MCF 10A (cell line): ENCODE measurements around the gene RNF208. TPM values are rescaled to one million over a fixed set of nuclear protein-coding genes. Genes with fewer than 3 reads are reported as not detected.

Source experiments
- BruUV-seq: library from RNA; stranded (reverse); fragments of 400-500 nt; replicated peaks from 2 replicates; lab custom pipeline; 2021; lab: Mats Ljungman, UMichigan
- CTCF ChIA-PET: fragments of 300-600 bp; sonication (Branson Sonifier 250); formaldehyde crosslinking; extraction: SDS; loops from one replicate; lab custom pipeline; 2021; ENCODE audit warnings: antibody characterized with exemption, inconsistent platforms; lab: Yijun Ruan, JAX
- POLR2A ChIA-PET: fragments of 300-600, 350-650 bp; sonication (Branson Sonifier 250); formaldehyde crosslinking; extraction: SDS; loops from one replicate; lab custom pipeline; 2020; ENCODE audit warnings: antibody characterized with exemption, inconsistent platforms; lab: Yijun Ruan, JAX
- DNase-seq: peaks from one replicate; pipeline ENCODE4 v3.0.0-alpha.2; 2018; ENCODE audit not compliant: unreplicated experiment
- H3K27ac Mint-ChIP-seq: one replicate; pipeline ENCODE4 v1.8.0; 2022; ENCODE audit warnings: mild to moderate bottlenecking, low read depth, mixed read lengths; ENCODE audit not compliant: unreplicated experiment
- H3K27me3 Mint-ChIP-seq: one replicate; pipeline ENCODE4 v1.8.0; 2022; ENCODE audit warnings: mixed read lengths; ENCODE audit not compliant: insufficient read depth, unreplicated experiment
- H3K36me3 Mint-ChIP-seq: one replicate; pipeline ENCODE4 v1.8.0; 2022; ENCODE audit warnings: mild to moderate bottlenecking, moderate library complexity, mixed read lengths; ENCODE audit not compliant: insufficient read depth, unreplicated experiment
- H3K4me1 Mint-ChIP-seq: one replicate; pipeline ENCODE4 v1.8.0; 2022; ENCODE audit warnings: mixed read lengths; ENCODE audit not compliant: insufficient read depth, unreplicated experiment
- H3K4me3 Mint-ChIP-seq: one replicate; pipeline ENCODE4 v1.8.0; 2022; ENCODE audit warnings: mild to moderate bottlenecking, moderate library complexity, mixed read lengths; ENCODE audit not compliant: unreplicated experiment
- H3K9me3 Mint-ChIP-seq: one replicate; pipeline ENCODE4 v1.8.0; 2022; ENCODE audit warnings: mixed read lengths; ENCODE audit not compliant: unreplicated experiment
- intact Hi-C: fragments of 100-400 bp; cut with micrococcal nuclease; formaldehyde crosslinking; loops from 2 replicates; pipeline ENCODE4 v1.14.1; 2022
- total RNA-seq: library from RNA; stranded (reverse); gene quantifications from 2 replicates; pipeline ENCODE4 v1.2.3, GENCODE V29; 2022
- TF ChIP-seq, protein P1 (sequence below): fragments of 200-600 bp; IDR thresholded peaks from one replicate; pipeline ENCODE4 v1.8.0; 2022; ENCODE audit warnings: antibody characterized with exemption, mild to moderate bottlenecking; ENCODE audit not compliant: unreplicated experiment

The RNF208 gene
- total RNA-seq, 1 experiment from 2014 or later, result 2.5 TPM

GRCh38 chr9:137212520-137212919 is 9.5 kb downstream of the RNF208 start:
- ChIA-PET CTCF (no interaction called here), POLR2A (no interaction called here)
- Mint-ChIP-seq H3K4me1 (peaks cover 7% of the 10 kb centered on the region), H3K27ac (no peak overlapping the region), H3K9me3 (no peaks in the 10 kb centered on the region), H3K27me3 (no peaks in the 10 kb centered on the region), H3K36me3 (peaks cover 38% of the 10 kb centered on the region), H3K4me3 (no peak overlapping the region)
- BruUV-seq, result no TSS peak
- TF ChIP-seq, protein P1, sequence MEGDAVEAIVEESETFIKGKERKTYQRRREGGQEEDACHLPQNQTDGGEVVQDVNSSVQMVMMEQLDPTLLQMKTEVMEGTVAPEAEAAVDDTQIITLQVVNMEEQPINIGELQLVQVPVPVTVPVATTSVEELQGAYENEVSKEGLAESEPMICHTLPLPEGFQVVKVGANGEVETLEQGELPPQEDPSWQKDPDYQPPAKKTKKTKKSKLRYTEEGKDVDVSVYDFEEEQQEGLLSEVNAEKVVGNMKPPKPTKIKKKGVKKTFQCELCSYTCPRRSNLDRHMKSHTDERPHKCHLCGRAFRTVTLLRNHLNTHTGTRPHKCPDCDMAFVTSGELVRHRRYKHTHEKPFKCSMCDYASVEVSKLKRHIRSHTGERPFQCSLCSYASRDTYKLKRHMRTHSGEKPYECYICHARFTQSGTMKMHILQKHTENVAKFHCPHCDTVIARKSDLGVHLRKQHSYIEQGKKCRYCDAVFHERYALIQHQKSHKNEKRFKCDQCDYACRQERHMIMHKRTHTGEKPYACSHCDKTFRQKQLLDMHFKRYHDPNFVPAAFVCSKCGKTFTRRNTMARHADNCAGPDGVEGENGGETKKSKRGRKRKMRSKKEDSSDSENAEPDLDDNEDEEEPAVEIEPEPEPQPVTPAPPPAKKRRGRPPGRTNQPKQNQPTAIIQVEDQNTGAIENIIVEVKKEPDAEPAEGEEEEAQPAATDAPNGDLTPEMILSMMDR, result no peak
- intact Hi-C loops, result no loop called here
- DNase-seq, result no peak

DNA sequence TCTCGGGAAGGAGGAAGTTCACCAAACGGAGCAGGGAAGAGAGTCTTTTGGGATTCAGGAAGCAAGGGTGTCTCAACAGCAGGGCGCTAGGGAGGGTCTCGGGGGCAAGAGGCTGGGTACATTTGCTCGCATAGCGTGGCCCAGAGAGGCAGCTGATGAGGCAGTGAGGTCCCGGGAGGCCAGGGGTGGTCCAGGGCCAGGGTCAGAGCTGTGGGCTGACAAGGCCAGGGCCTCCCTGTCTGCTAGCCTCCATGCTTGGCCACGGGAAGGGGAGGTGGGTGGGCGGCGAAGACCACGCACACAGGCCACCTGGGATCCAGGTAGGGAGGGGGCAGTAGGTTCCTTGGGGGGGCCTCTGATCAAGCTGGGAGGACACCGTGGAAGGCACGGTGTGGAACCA is 10.5 kb downstream of the RNF208 start:
- CTCF ChIA-PET, result no interaction called here
- POLR2A ChIA-PET, result interaction anchor here (1.0 to 1.6 kb wide), 2 partner anchors 11 to 1305 kb away, joined by 3 to 4 read pairs; no protein-coding TSS in a partner anchor

DNA sequence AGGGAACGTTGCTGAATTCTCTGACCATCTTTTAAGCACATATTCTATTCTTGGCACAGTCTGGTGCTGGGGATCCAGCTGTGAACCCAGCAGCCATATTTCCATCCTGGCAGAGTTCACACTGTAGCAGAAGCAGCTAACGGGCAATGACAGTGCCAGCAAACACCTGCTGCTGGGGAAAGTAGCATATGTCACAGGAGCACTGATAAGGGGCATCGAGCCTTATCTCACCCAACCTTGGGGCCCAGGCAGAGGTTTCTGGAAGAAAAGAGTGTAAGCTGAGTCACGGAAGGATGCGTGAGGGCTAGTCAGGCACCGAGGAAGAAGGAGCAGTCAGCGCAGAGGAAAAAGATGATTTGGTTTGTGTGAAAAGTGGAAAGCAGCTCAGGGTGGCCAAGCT is 15.4 kb downstream of the RNF208 start:
- TSS peak; percentile 71 for BruUV-seq
- peak overlapping the region; percentile 88 for H3K4me3 Mint-ChIP-seq
- no peak for DNase-seq
- peaks cover 47% of the 10 kb centered on the region for H3K36me3 Mint-ChIP-seq
- TF ChIP-seq, protein P1, result no peak
- intact Hi-C loops, result no loop called here
- no peaks in the 10 kb centered on the region for H3K27me3 Mint-ChIP-seq
- peaks cover 16% of the 10 kb centered on the region for H3K4me1 Mint-ChIP-seq
- H3K27ac Mint-ChIP-seq, result no peak overlapping the region
- POLR2A ChIA-PET, result interaction anchor here (0.7 to 4.2 kb wide), 5 partner anchors 10 to 120 kb away, joined by 3 to 38 read pairs (median 13); partner anchors contain the start of genes MAN1B1 and TUBB4B
- CTCF ChIA-PET, result interaction anchor here (0.6 to 3.8 kb wide), 6 partner anchors 10 to 238 kb away, joined by 3 to 9 read pairs (median 4); partner anchors contain the start of gene RNF224
- no peaks in the 10 kb centered on the region for H3K9me3 Mint-ChIP-seq

More for the DNA sequence above, 10.5 kb downstream of the RNF208 start:
- H3K36me3 Mint-ChIP-seq, result peaks cover 43% of the 10 kb centered on the region
- intact Hi-C loops, result no loop called here
- TF ChIP-seq, protein P1, result no peak
- H3K27ac Mint-ChIP-seq, result no peak overlapping the region
- no peaks in the 10 kb centered on the region for H3K9me3 Mint-ChIP-seq
- no TSS peak for BruUV-seq
- no peak for DNase-seq
- H3K27me3 Mint-ChIP-seq, result no peaks in the 10 kb centered on the region
- H3K4me1 Mint-ChIP-seq, result peaks cover 12% of the 10 kb centered on the region
- no peak overlapping the region for H3K4me3 Mint-ChIP-seq

DNA sequence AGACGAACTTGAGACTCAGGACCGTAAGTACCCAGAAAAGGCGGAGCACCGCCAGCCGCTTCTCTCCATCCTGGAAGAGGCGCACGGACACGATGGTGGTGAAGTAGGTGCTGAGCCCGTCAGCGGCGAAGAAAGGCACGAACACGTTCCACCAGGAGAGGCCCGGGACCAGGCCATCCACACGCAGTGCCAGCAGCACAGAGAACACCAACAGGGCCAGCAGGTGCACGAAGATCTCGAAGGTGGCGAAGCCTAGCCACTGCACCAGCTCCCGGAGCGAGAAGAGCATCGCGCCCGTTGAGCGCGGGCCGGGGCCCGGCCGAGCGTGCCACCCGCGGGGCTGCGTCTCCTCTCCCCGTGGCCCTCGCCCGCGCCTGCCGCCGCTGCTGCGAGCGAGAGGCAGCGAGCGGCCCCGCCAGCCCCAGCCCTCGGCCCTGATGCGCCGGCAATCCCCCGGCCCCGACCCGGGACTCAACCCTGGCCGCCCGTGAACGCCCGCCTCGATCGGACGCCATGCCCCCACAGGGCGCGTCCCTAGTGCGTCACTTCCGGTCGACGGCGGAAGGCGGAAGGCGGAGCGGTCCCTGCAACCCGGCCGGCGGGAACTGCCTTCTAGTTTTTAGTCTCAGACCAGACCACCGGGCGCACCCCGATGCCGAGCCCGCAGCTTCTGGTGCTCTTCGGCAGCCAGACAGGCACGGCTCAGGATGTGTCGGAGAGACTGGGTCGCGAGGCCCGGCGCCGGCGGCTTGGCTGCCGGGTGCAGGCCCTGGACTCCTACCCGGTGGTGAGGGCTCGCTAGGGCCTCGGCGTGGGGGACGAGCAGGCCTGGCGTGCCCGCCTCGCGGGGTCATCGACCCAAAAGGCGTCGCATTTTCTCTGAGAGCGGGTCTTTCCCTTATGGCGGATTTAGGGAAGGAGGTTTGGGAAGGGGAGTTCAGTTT is 16.6 kb downstream of the RNF208 start, which contains the start of the genes NDOR1 and TMEM203:
Gene NDOR1 (plus strand): TSS at position 575 of the 944 bp plus-strand sequence. CDS start 78 bp downstream, at position 653.
Gene TMEM203 (minus strand): TSS at position 523 of the 944 bp plus-strand sequence. CDS start 234 bp downstream, at position 289.
- Mint-ChIP-seq H3K4me1 (peaks cover 16% of the 10 kb centered on the region), H3K27ac (peak within 1 kb of the TSS; percentile 82), H3K4me3 (peak within 1 kb of the TSS; percentile 88), H3K36me3 (peaks cover 47% of the 10 kb centered on the region), H3K27me3 (no peaks in the 10 kb centered on the region), H3K9me3 (no peaks in the 10 kb centered on the region)
- ChIA-PET CTCF (interaction anchor here (1.0 to 1.4 kb wide), 4 partner anchors 9 to 55 kb away, joined by 3 to 4 read pairs (median 4); no protein-coding TSS in a partner anchor), POLR2A (interaction anchor here (0.7 to 5.3 kb wide), 13 partner anchors 10 to 119 kb away, joined by 3 to 73 read pairs (median 7); partner anchors contain the start of genes ANAPC2, CYSRT1, MAN1B1 and RNF208)
- TF ChIP-seq, protein P1, result no peak
- no TSS peak for BruUV-seq
- intact Hi-C loops, result no loop called here
- DNase-seq, result peak; percentile 83
